ENCODE measurements around the gene DNAJC5. TPM values are rescaled to one million over a fixed set of nuclear protein-coding genes. Genes with fewer than 3 reads are reported as not detected.
A peak's percentile ranks its signal among the peaks of the same experiment; 100 is the strongest.

The DNAJC5 gene
- total RNA-seq, 4 donors from 2014 or later: 10.9 to 39.8 (median 25.6) TPM

DNA sequence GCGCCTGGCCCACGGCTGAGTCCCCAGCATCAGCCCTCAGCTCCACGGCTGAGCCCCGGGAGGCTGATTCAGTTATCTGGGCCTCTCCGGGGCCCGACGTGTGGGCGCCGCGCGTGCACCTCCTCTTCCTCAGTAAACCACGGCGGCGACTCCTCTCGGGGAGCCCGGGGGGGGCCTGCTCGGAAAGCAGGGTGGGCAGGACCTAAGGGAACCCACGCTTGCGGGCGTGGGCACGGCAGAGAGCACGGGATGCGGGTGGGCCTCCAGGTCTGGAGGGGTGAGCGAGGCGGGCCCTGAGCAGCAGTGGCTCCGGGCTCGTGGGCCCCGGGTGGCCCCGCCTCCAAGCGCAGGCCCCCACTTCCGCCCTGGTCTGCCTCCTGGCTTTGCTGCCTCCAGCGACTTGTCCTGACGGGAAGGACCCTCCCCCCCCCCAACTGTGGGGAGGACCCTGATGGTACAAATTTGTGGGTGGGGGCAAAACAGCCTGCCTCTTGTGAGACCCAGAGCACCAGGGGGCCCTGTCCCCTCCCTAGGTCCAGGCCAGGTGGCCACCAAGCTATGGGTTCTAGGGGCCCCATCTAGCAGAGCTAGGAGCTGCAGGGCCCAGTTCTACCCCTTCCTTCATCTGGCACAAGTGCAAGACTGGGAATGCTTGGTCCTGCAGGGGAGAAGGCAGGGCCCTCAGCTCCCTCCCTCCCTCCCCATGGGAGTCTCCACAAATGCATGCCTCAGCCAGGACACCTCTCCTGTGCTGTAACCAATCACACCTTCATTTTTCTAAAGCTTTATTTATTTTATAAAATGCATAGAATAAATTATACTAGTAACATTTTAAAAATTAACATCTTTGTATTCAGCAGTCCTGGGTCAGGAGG lies 44.4 kb downstream of the DNAJC5 start:
- DNase-seq: no peak
- H3K9me3 ChIP-seq: no peaks in the 10 kb centered on the region
- no peaks in the 10 kb centered on the region for H3K27me3 ChIP-seq
- H3K4me1 ChIP-seq: no peaks in the 10 kb centered on the region
- H3K36me3 ChIP-seq: no peaks in the 10 kb centered on the region
- no peak for TF ChIP-seq POLR2A (IDR thresholded peaks at IDR 0.05)
- TF ChIP-seq, protein P1, sequence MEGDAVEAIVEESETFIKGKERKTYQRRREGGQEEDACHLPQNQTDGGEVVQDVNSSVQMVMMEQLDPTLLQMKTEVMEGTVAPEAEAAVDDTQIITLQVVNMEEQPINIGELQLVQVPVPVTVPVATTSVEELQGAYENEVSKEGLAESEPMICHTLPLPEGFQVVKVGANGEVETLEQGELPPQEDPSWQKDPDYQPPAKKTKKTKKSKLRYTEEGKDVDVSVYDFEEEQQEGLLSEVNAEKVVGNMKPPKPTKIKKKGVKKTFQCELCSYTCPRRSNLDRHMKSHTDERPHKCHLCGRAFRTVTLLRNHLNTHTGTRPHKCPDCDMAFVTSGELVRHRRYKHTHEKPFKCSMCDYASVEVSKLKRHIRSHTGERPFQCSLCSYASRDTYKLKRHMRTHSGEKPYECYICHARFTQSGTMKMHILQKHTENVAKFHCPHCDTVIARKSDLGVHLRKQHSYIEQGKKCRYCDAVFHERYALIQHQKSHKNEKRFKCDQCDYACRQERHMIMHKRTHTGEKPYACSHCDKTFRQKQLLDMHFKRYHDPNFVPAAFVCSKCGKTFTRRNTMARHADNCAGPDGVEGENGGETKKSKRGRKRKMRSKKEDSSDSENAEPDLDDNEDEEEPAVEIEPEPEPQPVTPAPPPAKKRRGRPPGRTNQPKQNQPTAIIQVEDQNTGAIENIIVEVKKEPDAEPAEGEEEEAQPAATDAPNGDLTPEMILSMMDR (IDR thresholded peaks at IDR 0.05): no peak
- intact Hi-C loops (cut with DNase I; ENCODE audit: low total_unique reads): no loop called here
- no peak overlapping the region for H3K4me3 ChIP-seq
- H3K27ac ChIP-seq: no peak overlapping the region

DNA sequence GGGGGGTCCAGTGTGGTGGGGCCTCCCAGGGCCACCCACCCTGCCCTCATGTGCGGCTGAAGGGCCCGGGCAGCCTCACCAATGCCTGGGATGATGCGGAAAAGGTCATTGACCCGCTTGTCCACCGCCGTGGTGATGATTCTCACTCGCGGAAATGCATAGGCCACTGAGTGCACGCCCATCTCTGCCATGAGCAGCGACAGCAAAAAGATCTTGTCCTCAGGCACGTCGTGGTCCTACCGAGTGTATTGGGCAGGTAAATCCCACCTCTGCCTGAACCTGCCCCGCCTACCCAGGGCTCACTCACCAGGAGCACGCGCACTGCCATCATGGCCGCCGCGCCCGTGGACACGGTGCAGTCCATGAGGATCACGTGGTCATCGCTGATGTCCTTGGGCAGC lies 45.1 kb downstream of the DNAJC5 start:
- Histone ChIP-seq H3K36me3 (no peaks in the 10 kb centered on the region), H3K4me3 (no peak overlapping the region), H3K4me1 (no peaks in the 10 kb centered on the region), H3K27ac (no peak overlapping the region), H3K27me3 (no peaks in the 10 kb centered on the region), H3K9me3 (no peaks in the 10 kb centered on the region)
- DNase-seq: no peak
- intact Hi-C loops (cut with DNase I; ENCODE audit: low total_unique reads): no loop called here
- TF ChIP-seq, protein P1 (IDR thresholded peaks at IDR 0.05): no peak
- no peak for TF ChIP-seq POLR2A (IDR thresholded peaks at IDR 0.05)

DNA sequence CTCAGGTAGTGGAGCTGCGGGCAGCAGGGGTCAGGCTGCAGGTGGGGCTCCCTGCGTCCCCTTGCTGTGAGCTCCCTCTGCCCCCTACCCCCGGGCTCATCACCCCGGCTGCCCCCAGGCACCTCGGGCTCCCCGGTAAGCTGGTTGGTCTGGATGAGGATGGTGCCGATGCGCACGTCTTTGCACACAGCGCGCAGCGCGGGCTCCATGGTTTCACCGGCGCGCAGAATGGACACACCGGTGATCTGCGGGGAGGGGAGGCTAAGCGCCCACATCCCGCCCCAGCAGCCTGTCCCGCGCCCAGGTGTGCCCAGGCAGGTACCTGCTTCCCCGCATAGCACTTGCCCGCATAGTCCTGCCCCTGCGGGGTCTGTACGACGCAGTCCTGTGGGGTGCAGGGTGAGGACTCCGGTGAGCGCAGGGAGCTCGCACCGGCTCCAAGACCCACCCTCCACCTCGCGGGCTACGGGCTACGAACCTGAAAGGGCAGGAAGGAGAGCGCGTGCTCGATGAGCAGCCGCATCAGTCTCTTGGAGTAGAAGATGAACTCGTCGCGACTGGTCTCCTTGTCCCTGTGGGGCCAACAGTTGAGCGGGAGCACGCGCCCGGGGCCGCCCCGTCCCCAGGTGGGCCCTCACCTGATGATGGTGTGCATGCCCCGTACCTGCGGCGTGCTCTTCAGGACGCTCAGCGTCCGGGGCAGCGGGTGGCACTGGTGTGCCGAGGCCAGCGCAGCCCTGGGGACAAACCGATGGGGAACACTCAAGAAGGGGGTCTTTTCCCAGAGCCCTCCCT lies 45.7 kb downstream of the DNAJC5 start:
- no peaks in the 10 kb centered on the region for H3K9me3 ChIP-seq
- no peaks in the 10 kb centered on the region for H3K4me1 ChIP-seq
- intact Hi-C loops (cut with DNase I; ENCODE audit: low total_unique reads): no loop called here
- H3K36me3 ChIP-seq: no peaks in the 10 kb centered on the region
- H3K27me3 ChIP-seq: no peaks in the 10 kb centered on the region
- H3K27ac ChIP-seq: no peak overlapping the region
- DNase-seq: no peak
- H3K4me3 ChIP-seq: no peak overlapping the region
- TF ChIP-seq, protein P1 (IDR thresholded peaks at IDR 0.05): no peak
- no peak for TF ChIP-seq POLR2A (IDR thresholded peaks at IDR 0.05)

DNA sequence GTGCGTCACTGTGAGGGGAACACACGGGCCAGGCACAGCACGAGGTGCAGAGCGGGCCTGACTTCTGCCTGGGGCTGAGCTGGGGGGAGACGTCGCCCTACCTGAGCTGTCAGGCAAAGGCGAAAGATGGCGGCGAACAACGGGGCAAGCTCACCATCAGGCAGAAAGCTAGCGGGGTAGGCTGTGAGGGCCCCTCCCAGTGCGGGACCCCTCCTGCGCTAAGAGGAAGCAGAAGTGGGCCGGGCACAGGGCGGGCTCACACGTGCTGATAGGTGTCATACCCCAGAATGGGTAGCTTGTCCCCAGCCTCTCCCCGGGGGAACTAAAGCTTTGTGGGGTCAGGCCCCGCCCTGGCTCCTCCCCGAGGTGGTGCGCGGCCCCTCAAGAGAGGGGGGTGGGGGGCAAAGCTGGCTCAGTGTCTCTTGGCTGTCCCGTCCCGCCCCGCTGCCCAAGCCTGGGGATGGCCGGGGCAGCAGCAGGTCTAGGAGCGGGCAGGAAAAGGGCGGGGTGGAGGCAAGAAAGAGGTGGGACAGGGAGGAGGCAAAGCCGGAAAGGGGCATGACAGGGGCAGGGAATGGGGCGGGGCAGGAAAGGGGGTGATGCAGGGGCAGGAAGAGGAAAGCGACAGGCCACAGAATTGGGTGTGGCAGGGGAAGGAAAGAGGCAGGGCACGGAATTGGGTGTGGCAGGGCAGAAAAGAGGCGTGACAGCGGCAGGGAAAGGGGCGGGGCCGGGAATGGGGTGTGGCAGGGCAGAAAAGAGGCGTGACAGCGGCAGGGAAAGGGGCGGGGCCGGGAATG lies 46.6 kb downstream of the DNAJC5 start:
- Histone ChIP-seq H3K36me3 (no peaks in the 10 kb centered on the region), H3K4me3 (no peak overlapping the region), H3K4me1 (no peaks in the 10 kb centered on the region), H3K27me3 (no peaks in the 10 kb centered on the region), H3K9me3 (no peaks in the 10 kb centered on the region), H3K27ac (no peak overlapping the region)
- DNase-seq: peak in 1 of 2 donors; percentile 44
- TF ChIP-seq, protein P1 (IDR thresholded peaks at IDR 0.05): no peak
- no peak for TF ChIP-seq POLR2A (IDR thresholded peaks at IDR 0.05)
- intact Hi-C loops (cut with DNase I; ENCODE audit: low total_unique reads): no loop called here
